ENCODE measurements around the gene FEV.

- TF ChIP-seq CTCF (IDR thresholded peaks at IDR 0.05) (no peak), POLR2A (IDR thresholded peaks at IDR 0.05) (no peak), POLR2AphosphoS5 (IDR thresholded peaks at IDR 0.05) (no peak)
Measured at GRCh38 chr2:219022616-219023015, 37.6 kb upstream of the FEV start.

Data from gastroesophageal sphincter (tissue), 3 donors.